A673 (cell line): ENCODE measurements around the gene WDR88.

Experiments
- EZH2 ChIP-seq: fragments of 200-600 bp; sonication (generic); IDR thresholded peaks from 2 replicates; pipeline ENCODE4 v1.6.1; 2017; ENCODE audit warnings: borderline replicate concordance, low read depth, mild to moderate bottlenecking, mixed read lengths, antibody characterized with exemption, low read length; ENCODE audit not compliant: poor library complexity, severe bottlenecking
- TF ChIP-seq, protein P1 (sequence below): fragments of 300-800, 200-600 bp; sonication (generic); conservative IDR thresholded peaks from 2 replicates; pipeline ENCODE4 v1.5.1; 2017; ENCODE audit warnings: low read depth, mild to moderate bottlenecking, antibody characterized with exemption, low read length, moderate library complexity, mixed read lengths

DNA sequence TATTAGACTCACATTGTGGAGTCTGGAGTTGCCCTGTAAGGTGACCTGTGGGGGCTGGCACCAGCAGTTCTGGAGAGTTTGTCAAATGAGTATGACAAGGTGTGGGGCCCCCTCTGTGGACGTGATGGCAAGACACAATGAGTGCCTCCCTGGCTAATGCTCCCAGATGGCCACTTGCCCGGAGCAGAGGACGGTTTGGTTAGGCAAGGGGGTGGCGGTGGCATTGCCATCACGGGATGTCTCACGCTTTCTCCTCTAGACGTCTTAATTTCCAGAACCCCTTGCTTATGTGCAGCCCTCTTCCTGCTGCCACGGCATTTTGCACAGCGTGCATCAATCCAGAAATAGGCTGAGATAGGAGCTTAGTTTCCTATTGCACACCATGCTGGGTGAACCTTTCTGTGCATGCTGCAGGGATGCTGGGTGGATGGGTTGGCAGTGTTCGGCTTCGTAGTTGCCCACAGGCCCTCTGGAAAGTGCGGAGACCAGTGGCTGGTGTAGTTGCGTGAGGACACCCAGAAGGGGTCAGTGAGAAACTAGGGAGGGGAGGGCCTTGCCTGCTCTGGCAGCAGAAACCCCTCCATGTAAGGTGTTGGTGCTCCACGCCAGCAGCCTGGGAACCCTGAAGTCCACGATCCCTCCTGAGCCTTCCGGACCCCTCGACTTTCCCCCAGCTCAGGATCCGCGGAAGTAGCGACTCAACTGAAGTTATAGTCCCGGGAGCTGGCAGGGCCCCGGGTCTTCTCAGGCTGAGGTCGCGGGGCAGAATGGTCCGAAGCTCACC, 44.2 kb downstream of the WDR88 start:
- TF ChIP-seq, protein P1, sequence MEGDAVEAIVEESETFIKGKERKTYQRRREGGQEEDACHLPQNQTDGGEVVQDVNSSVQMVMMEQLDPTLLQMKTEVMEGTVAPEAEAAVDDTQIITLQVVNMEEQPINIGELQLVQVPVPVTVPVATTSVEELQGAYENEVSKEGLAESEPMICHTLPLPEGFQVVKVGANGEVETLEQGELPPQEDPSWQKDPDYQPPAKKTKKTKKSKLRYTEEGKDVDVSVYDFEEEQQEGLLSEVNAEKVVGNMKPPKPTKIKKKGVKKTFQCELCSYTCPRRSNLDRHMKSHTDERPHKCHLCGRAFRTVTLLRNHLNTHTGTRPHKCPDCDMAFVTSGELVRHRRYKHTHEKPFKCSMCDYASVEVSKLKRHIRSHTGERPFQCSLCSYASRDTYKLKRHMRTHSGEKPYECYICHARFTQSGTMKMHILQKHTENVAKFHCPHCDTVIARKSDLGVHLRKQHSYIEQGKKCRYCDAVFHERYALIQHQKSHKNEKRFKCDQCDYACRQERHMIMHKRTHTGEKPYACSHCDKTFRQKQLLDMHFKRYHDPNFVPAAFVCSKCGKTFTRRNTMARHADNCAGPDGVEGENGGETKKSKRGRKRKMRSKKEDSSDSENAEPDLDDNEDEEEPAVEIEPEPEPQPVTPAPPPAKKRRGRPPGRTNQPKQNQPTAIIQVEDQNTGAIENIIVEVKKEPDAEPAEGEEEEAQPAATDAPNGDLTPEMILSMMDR = no peak
- TF ChIP-seq EZH2 = no peak
